ENCODE results near the gene KLF6. TPM values are rescaled to one million over a fixed set of nuclear protein-coding genes. Genes with fewer than 3 reads are reported as not detected.

The KLF6 gene
- total RNA-seq, 1 donor, result 47.8 TPM

DNA sequence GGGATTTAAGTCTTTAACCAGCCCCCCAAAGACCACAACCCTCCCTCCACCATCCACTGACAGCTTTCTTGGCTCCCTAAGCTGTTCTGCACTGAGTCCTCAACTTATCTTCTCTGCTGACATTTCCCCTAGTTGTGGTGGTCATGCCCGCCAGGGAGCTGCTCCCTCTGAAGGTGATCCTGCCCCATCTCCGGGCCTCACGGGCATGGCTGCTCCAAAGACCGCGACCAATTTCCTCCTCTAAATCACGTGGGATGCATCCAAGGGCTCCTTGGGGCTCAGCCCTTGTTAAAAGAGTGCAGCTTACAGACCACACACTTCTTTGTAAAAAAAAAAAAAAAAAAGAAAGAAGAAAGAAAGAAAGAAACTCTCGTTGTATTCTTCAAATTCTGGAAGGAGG is 27.1 kb upstream of the KLF6 start:
- DNase-seq (ENCODE audit: low read depth), result no peak
- TF ChIP-seq CTCF (IDR thresholded peaks at IDR 0.05; ENCODE audit: insufficient read depth, low read length), result no peak

GRCh38 chr10:3811291-3811870 is 26.4 kb upstream of the KLF6 start:
- no peak for TF ChIP-seq CTCF (IDR thresholded peaks at IDR 0.05; ENCODE audit: insufficient read depth, low read length)
- peak; percentile 71 for DNase-seq (ENCODE audit: low read depth)
- peak overlapping the region; percentile 41 for H3K4me3 ChIP-seq (ENCODE audit: low read depth, low read length)

More for the DNA sequence above, 27.1 kb upstream of the KLF6 start:
- H3K4me3 ChIP-seq (ENCODE audit: low read depth, low read length), result no peak overlapping the region

- no peak for DNase-seq (ENCODE audit: low read depth)
- no peak for TF ChIP-seq CTCF (IDR thresholded peaks at IDR 0.05; ENCODE audit: insufficient read depth, low read length)
- no peak overlapping the region for H3K4me3 ChIP-seq (ENCODE audit: low read depth, low read length)
Observed at GRCh38 chr10:3808689-3809199, 23.7 kb upstream of the KLF6 start.

- no peak for TF ChIP-seq CTCF (IDR thresholded peaks at IDR 0.05; ENCODE audit: insufficient read depth, low read length)
- H3K4me3 ChIP-seq (ENCODE audit: low read depth, low read length), result no peak overlapping the region
- no peak for DNase-seq (ENCODE audit: low read depth)
Observed at GRCh38 chr10:3807928-3808496, 23.0 kb upstream of the KLF6 start.

- no peak for DNase-seq (ENCODE audit: low read depth)
- no peak overlapping the region for H3K4me3 ChIP-seq (ENCODE audit: low read depth, low read length)
- no peak for TF ChIP-seq CTCF (IDR thresholded peaks at IDR 0.05; ENCODE audit: insufficient read depth, low read length)
Observed at GRCh38 chr10:3807211-3807927, 22.4 kb upstream of the KLF6 start.

- peak; percentile 88 for DNase-seq (ENCODE audit: low read depth)
- H3K4me3 ChIP-seq (ENCODE audit: low read depth, low read length), result no peak overlapping the region
- TF ChIP-seq CTCF (IDR thresholded peaks at IDR 0.05; ENCODE audit: insufficient read depth, low read length), result no peak
Observed at GRCh38 chr10:3806603-3807002, 21.6 kb upstream of the KLF6 start.
